Measurements from ENCODE around the gene SATB2.

Gene SATB2

GRCh38 chr2:199456383-199457146, 1.2 kb downstream of the SATB2 start:
- H3K4me3 ChIP-seq (ENCODE audit: low read length), result peak overlapping the region; percentile 80
- DNase-seq (ENCODE audit: low read depth, low spot score), result no peak

GRCh38 chr2:199455545-199456382, 2.0 kb downstream of the SATB2 start:
- H3K4me3 ChIP-seq (ENCODE audit: low read length), result no peak overlapping the region
- DNase-seq (ENCODE audit: low read depth, low spot score), result no peak

- H3K4me3 ChIP-seq (ENCODE audit: low read length), result no peak overlapping the region
- no peak for DNase-seq (ENCODE audit: low read depth, low spot score)
Measured at GRCh38 chr2:199455210-199455544, 2.6 kb downstream of the SATB2 start.

- no peak overlapping the region for H3K4me3 ChIP-seq (ENCODE audit: low read length)
- no peak for DNase-seq (ENCODE audit: low read depth, low spot score)
Measured at GRCh38 chr2:199452991-199453379, 4.8 kb downstream of the SATB2 start.

- no peak overlapping the region for H3K4me3 ChIP-seq (ENCODE audit: low read length)
Measured at GRCh38 chr2:199452260-199452990, 5.3 kb downstream of the SATB2 start.

GRCh38 chr2:199449956-199450355, 7.8 kb downstream of the SATB2 start:
- no peak overlapping the region for H3K4me3 ChIP-seq (ENCODE audit: low read length)
- DNase-seq (ENCODE audit: low read depth, low spot score), result no peak

More at GRCh38 chr2:199452260-199452990, 5.3 kb downstream of the SATB2 start:
- DNase-seq (ENCODE audit: low read depth, low spot score), result no peak

GRCh38 chr2:199449455-199449854, 8.3 kb downstream of the SATB2 start:
- H3K4me3 ChIP-seq (ENCODE audit: low read length), result no peak overlapping the region
- no peak for DNase-seq (ENCODE audit: low read depth, low spot score)

- H3K4me3 ChIP-seq (ENCODE audit: low read length), result no peak overlapping the region
- no peak for DNase-seq (ENCODE audit: low read depth, low spot score)
Measured at GRCh38 chr2:199446996-199447576, 10.7 kb downstream of the SATB2 start.

- H3K4me3 ChIP-seq (ENCODE audit: low read length), result no peak overlapping the region
- DNase-seq (ENCODE audit: low read depth, low spot score), result no peak
Measured at GRCh38 chr2:199444749-199445148, 13.0 kb downstream of the SATB2 start.

- DNase-seq (ENCODE audit: low read depth, low spot score), result no peak
- no peak overlapping the region for H3K4me3 ChIP-seq (ENCODE audit: low read length)
Measured at GRCh38 chr2:199443589-199444130, 14.1 kb downstream of the SATB2 start.

GRCh38 chr2:199442173-199442572, 15.6 kb downstream of the SATB2 start:
- no peak overlapping the region for H3K4me3 ChIP-seq (ENCODE audit: low read length)
- DNase-seq (ENCODE audit: low read depth, low spot score), result no peak

GRCh38 chr2:199441759-199442158, 16.0 kb downstream of the SATB2 start:
- DNase-seq (ENCODE audit: low read depth, low spot score), result no peak
- H3K4me3 ChIP-seq (ENCODE audit: low read length), result no peak overlapping the region

- H3K4me3 ChIP-seq (ENCODE audit: low read length), result no peak overlapping the region
- no peak for DNase-seq (ENCODE audit: low read depth, low spot score)
Measured at GRCh38 chr2:199440118-199440517, 17.6 kb downstream of the SATB2 start.

GRCh38 chr2:199439542-199439941, 18.2 kb downstream of the SATB2 start:
- no peak overlapping the region for H3K4me3 ChIP-seq (ENCODE audit: low read length)
- no peak for DNase-seq (ENCODE audit: low read depth, low spot score)

- DNase-seq (ENCODE audit: low read depth, low spot score), result no peak
- H3K4me3 ChIP-seq (ENCODE audit: low read length), result no peak overlapping the region
Measured at GRCh38 chr2:199439066-199439465, 18.7 kb downstream of the SATB2 start.

GRCh38 chr2:199434555-199434954, 23.2 kb downstream of the SATB2 start:
- no peak for DNase-seq (ENCODE audit: low read depth, low spot score)

GRCh38 chr2:199433204-199433832, 24.4 kb downstream of the SATB2 start:
- DNase-seq (ENCODE audit: low read depth, low spot score), result no peak
- no peak overlapping the region for H3K4me3 ChIP-seq (ENCODE audit: low read length)

More at GRCh38 chr2:199434555-199434954, 23.2 kb downstream of the SATB2 start:
- no peak overlapping the region for H3K4me3 ChIP-seq (ENCODE audit: low read length)

GRCh38 chr2:199431746-199432213, 26.0 kb downstream of the SATB2 start:
- H3K4me3 ChIP-seq (ENCODE audit: low read length), result no peak overlapping the region

GRCh38 chr2:199430214-199430613, 27.5 kb downstream of the SATB2 start:
- DNase-seq (ENCODE audit: low read depth, low spot score), result no peak

More at GRCh38 chr2:199431746-199432213, 26.0 kb downstream of the SATB2 start:
- DNase-seq (ENCODE audit: low read depth, low spot score), result no peak

More at GRCh38 chr2:199430214-199430613, 27.5 kb downstream of the SATB2 start:
- H3K4me3 ChIP-seq (ENCODE audit: low read length), result no peak overlapping the region
